ENCODE results near the gene FKBP5.
"Not testable (repeated sequence)": the region's sequence is repeated elsewhere in the genome, so short reads cannot be mapped to it uniquely, and the experiment has no call there.

FKBP5 gene

DNA sequence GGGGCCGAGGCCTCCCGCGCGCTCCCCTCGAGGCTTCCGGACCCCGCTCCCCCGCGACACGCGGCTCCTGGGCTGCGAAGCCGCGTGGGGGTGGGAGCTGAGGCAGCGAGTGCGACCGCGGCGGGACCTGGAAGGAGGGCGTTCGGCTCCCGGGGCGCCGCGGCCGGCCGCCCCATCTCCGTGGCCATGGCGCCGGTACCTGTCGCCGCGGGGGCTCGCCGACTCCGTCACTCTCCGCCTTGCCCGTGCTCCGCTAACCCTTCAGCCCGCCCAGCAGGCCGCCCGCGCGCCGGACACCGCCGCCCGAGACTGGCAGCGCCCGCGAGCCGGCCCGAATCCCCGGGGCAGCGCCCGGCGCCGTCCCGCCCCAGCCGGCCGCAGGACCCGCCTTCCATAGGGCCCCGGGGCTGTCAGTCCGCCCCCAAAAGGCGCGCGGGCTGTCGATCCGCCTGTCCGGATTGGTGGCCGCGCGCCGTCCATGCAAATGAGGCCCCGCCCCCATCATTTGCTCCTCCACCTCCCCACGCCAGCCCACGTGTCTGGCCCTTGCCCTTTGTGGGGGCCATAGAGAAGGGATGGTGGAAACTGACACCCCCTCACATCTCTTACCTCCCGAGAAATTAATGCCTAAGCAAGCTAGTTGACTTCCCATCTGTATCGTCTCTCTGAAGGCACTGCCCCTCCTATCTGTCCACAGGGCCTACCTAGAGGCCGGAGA lies at the start of gene FKBP5:
Gene FKBP5 (minus strand): TSS at position 311 of the 718 bp plus-strand sequence. CDS start 46,091 bp downstream, outside the sequence.
- DNase-seq (ENCODE audit: low spot score), result peak; percentile 99

DNA sequence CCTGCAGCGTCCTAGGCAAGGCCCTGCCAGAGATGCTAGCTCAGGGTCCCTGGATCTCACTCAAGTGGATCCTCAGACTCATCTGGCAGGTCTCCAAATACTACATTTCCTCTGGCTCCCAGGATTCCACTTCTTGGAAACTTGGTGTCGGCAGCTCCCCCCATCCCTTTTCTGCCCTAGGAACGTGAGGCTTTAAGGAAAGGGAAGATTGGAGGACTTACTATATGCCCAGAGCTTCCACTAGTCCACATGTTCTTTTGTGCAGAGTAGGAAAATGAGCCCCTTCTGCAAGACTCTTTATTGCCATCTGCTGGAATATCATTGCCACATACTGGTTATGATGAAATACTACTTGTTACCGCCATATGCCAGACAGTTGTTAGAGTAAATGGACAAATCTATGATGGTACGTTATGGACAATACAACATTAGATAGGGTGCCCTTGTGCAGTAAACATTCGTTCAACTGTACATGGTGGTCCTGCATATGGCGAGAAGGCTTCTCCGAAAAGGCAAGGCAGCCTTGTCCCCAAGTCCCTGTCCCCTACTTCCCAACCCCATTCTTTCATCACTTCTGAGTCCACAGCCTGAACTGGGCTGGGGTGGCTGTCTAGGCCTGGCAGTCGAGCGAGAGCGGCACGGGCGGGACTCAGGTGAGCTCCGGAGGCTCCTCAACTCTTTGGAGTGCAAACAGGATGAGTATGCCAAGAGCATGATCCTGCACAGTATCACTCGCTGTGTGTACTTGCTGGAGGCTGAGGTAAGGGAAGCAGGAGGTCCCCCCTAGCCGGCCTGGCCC lies 48.9 kb upstream of the FKBP5 start:
- peak; percentile 68 for DNase-seq (ENCODE audit: low spot score)

DNA sequence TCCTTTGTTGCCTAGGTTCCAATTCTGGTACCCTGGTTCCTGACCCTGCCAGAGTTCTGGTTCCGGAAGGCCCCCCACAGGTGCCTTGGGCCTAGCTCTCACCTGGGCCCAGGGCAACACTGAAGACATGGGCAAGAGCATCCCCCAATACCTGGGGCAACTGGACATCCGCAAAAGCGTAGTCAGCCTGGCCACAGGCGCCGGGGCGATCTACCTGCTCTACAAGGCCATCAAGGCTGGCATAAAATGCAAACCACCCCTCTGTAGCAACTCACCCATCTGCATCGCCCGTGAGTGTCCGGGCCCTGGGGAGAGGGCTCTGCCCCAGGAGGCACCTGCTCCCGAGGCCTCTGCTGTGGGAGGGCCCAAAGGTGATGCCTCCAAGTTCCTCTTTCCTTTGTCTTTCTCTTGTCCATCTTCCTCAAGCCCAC lies 48.3 kb upstream of the FKBP5 start, which contains the start of gene ARMC12:
Gene ARMC12 (plus strand): TSS at position 51 of the 431 bp plus-strand sequence. CDS start 77 bp downstream, at position 128.
- DNase-seq (ENCODE audit: low spot score), result no peak

DNA sequence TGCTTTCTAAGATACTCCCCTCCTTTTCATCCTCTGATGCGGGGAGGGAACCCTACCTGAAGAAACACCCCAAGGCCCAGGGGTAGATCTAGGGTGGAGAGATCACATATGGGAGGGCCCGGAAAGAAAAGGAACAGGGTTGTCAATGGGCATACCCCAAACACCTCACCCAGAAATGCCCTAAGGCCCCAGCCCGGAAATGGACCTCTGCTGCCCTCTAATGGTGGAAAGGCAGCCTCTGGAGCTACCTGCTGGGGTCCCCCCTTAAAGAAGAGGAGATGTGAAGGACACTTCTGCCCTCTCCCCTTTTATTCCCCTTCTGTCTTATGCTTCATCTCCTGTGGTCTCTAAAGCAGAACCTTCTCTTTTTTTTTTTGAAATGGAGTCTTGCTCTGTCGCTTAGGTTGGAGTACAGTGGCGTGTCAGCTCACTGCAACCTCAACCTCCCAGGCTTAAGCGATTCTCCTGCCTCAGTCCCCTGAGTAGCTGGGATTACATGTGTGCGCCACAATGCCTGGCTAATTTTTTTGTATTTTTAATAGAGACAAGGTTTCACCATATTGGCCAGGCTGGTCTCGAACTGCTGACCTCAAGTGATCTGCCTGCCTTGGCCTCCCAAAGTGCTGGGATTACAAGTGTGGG lies 47.7 kb upstream of the FKBP5 start:
- DNase-seq (ENCODE audit: low spot score), result peak; percentile 80

DNA sequence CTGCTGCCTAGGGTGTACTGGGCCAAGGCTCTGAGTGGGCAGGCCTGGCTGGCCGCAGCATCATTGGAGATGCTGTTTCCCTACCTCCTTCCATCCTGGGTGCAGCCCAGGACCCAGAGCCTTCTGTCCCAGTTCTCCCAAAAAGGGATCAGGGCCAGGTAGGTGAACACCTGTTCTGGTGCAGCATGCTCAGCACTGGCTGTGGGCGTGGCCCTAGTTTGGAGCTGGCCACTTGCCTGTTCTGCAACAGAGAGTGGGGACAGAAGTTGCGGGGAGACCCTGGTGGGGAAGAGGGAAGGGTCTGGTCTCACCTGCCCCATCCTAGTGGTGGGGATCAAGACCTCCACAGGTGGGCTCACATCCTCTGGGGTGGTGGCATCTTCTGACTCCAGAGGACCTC lies 46.7 kb upstream of the FKBP5 start:
- DNase-seq (ENCODE audit: low spot score), result no peak

DNA sequence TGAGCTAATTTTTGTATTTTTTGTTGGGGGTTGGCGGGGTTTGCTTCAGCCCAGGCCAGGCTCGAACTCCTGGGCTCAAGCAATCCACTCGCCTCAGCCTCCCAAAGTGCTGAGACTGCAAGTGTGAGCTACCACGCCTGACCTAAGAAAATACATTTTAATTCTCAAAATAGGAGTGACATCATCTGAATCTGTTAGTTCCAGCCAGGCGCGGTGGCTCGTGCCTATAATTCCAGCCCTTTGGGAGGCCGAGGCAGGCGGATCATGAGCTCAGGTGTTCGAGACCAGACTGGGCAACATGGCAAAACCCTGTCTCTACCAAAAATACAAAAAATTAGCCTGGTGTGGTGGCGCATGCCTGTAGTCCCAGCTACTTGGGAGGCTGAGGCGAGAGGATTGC lies 45.6 kb upstream of the FKBP5 start:
- DNase-seq (ENCODE audit: low spot score), result not testable (repeated sequence)

DNA sequence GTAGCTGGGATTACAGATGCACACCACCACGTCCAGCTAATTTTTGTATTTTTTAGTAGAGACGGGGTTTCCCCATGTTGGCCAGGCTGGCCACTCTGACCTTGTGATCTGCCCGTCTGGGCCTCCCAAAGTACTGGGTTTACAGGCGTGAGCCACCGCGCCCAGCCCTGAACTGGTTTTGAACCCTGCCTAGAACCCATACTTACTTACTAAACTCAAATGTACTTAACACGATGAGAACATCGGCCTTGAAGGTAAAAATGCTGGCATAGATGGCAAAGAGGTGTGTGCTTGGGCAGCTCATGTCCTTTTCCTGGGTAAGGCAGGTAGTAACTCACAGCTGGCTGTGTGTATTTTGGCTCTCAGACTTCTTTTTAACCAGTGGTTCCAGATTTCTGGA lies 44.9 kb upstream of the FKBP5 start:
- no peak for DNase-seq (ENCODE audit: low spot score)

DNA sequence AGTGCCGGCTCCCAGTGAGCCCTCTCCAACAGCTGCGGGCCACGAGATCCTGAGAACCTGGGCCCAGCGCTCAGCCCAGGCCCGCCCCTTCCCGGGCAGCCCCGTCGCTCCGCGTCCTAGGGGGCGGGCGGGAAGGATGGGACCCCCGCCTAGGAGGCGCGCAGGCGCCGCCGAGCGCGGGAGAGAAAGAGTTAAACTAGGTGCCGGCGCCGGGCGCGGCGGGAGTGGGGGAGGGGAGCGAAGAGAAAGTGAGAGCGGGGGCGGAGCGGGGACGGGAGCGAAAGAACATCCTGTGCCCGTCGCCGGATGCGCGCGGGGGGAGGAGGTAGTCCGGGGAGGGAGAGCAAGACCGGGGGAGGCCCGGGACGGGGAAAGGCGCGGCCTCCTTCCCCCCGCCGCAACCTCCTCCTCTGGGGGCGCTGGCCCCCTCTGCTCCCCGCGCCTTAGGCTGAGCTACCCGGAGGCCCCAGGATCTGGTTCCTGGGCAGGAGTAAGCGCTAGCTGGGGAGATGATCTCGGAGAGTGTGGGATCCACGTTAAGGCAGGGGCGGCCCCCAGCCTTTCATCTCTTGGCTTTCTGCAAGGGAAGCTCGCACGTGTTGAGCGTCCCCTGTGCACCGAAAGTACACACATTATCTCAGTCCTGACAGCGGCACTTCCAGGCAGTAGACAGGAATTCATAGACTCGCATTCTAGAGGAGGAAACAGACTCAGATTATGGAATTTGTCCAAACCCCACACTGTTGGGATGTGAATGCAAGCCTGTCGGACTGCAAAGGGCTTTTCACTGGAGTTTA lies 43.2 kb upstream of the FKBP5 start:
- DNase-seq (ENCODE audit: low spot score), result peak; percentile 85

DNA sequence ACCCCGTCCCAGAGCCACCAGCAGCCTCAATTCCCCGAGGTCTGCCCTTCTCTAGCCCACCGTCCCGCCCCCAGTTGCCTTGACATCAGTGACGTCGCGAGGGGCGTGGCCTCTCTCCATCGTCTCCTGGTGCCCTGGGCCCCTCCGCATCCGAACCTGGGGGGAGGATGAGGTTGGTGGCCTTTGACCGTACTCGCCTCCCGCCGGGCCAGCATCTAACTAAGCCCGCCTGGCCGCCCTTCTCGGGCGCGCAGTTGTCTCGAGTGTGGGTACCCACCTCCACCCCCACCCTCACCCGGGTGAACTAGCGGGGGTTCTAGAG lies 42.7 kb upstream of the FKBP5 start:
- DNase-seq (ENCODE audit: low spot score), result peak; percentile 87

DNA sequence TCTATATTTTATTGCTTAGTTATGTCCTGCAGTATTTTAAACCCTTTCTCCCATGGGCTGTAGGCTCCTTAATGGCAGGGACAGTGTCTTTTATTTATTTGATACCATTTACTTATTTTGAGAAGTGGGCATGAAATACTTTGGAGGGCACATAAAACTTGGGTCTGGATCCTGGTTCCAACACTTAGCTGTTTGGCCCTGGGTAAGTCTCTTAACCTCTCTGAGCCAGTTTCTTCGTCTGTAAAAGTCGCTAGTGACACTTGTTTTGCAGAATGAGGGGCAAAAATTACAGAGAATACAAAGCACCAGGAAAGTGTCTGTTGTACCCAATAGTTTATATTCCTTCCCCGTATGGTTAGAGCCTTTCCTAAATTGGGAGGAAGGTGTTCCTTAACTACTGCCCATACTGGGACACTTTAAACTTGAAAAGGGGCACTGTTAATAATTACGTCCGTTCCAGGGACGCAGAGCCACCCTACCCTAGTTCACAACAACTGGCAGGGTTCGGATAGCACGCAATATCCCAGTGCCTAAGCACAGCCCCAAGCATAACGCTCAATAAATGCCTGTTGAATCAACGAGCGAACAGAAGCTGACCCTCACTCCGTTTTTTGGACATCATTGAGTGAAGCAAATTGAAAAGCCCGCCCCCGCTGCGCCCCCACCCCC lies 42.2 kb upstream of the FKBP5 start:
- DNase-seq (ENCODE audit: low spot score), result no peak

DNA sequence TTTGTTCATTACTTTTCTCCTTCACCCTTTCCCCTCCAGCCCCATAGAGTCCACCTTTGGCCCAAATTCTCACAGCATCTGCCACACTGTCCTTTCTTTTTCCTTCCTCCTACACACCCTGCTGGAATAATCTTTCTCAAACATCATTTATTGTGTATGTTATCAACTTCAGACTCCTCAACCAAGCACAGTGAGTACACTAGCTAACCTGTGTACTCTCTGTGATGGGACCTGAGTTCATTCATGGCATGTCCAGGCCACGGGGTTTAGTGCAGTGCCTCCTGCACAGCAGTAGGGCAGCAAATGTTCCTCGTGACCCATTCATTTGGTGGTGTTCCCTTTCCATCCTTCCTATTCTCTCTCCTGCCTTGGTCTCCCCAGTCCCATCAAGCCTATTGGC lies 41.0 kb upstream of the FKBP5 start:
- no peak for DNase-seq (ENCODE audit: low spot score)

DNA sequence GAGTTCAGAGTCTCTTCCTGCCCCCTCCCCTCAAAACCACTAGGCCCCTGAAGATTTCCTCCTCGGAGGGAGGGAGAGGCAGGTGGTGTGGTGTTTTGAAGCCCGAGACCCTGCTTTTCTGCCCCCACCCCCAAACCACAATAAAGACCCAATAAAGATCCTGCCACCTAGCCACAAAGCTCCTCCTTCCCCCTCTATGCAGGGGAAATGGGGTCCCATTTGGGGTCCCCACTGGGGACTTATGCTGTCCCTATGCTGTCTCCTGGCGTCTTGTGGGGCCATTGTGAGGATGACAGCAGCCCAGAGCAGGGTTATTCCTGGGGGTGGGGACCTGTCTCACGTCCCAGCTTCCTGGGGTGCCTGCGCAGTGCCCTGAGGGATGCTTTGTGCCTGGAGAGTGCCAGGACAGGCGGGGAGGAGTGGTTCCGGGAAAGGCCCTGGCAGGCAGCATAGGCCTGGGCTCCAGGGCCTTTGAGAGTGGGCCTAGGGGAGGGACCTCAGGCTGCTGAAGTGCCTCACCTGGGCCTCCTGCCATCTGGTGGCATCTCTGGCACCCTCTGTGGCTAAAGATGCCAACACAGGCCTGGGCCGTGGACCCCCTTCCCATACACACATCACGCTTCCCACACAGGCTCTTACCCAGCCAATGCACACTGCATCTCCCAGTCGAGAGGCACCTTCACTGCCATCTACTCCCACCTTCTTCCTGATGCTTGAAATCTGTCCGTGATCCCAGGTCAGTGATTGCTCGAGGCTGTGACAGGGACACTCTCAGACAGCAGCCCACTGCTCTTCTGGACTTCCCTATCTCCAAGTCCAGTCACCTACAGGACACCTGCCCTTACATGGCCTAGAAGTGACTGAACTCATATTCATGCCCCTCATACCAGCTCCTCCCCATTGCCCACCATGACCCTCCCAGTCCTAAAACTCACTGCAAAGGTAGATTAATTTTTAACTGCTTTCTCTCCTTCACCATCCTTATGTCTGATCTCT lies 40.3 kb upstream of the FKBP5 start:
- DNase-seq (ENCODE audit: low spot score), result peak; percentile 48

DNA sequence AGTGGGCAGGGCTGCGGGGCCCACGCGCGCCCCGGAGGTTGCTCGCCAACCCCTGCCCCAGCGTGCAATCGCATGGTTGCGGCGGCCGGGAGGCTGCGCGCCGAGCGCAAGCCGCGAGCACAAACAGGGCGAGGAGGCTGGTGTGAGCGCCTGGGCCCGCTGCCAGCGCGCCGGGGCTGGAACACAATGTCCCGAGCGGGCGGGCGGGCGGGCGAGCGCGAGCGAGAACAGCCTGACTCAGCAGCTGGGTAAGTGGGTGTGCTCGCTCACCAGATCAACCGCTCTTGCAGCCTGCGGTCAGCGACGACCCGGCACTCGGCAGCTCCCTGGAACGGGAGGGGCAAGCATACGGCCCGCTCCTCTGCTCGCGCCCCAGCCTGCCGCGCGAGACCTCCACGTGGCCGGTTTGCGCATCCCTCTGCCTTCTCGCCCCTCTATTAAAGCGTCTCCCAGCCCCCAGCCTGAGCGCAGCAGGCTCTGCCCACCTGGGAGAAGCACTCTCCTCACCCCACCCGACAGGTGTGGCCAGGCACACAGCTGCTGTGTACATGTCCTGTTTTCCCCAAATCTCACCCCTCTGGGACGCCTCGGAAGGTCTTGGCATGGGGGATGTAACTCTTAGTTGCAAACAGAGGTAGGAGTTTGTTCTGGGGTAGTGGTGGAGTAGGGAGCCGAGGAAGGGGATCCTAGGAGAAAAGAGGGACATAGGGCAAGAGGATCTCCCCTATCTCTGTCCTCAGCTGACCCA lies 39.4 kb upstream of the FKBP5 start:
- DNase-seq (ENCODE audit: low spot score), result peak; percentile 79

DNA sequence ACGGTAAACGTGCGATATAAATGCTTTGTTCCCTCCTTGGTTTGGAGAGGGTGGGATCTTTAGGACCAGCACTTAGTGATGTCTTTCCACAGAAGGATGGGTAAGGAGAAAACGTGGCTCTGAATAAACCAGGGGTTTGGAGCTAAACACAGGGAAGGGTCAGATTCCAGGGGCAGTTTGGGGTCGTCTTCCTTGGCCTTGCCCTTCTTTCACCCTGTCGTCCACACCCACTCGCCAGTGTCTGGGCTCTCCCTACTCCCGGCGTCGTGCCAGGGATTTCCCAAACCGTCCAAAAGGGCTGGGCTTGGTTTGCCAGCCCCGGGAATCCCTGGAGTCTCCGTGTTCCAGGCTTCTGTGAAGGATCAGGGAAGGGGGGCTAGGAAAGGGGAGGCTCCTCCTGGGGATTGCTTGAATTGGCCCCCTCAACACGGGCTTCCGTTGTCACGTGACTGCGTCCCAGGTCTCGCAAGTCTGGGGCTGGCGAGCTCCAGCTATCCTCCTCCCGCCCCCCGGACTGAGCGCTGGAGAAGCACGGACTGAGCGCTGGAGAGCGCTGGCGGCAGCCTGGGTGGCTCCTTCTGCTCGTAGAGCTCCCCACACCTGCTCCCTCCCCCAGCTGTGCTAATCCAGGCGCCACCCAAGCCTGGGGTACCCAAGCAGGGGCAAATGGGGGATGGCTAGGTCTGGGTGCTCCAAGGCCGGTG lies 38.7 kb upstream of the FKBP5 start:
- DNase-seq (ENCODE audit: low spot score), result peak; percentile 91

DNA sequence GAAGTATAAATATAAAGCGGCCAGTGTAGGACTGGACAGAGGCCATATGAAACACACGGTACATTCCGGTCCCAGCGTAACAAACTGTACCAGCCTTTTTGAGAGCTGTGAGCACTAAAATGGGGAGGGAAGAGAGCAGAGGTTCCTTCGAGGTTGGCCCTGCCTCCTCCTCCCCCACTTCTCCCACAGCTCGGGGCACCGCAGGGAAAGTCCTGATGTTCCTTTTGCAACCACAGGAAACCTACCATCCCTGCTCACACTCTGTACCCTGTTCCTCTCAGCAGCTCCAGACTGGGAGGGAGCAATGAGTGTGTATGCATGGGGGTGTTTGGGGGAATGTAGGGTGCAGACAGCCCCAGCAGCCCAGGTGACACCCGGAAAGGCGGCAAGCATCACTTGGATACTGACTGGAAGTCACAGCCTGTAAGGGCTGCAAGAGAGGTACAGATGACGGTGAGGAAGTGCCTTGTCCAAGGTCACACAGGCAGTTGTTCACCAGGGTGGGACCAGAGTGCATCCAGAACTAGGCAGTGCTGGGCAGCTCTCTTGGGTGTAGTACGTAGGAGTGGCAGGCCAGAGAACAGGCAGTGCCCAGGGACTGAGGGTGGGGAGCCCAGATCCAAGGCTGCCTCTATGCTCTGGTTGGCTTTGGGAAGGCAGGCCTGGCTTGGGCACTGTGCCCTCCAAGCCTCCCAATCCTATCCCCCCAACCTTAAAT lies 37.2 kb upstream of the FKBP5 start:
- peak; percentile 31 for DNase-seq (ENCODE audit: low spot score)

DNA sequence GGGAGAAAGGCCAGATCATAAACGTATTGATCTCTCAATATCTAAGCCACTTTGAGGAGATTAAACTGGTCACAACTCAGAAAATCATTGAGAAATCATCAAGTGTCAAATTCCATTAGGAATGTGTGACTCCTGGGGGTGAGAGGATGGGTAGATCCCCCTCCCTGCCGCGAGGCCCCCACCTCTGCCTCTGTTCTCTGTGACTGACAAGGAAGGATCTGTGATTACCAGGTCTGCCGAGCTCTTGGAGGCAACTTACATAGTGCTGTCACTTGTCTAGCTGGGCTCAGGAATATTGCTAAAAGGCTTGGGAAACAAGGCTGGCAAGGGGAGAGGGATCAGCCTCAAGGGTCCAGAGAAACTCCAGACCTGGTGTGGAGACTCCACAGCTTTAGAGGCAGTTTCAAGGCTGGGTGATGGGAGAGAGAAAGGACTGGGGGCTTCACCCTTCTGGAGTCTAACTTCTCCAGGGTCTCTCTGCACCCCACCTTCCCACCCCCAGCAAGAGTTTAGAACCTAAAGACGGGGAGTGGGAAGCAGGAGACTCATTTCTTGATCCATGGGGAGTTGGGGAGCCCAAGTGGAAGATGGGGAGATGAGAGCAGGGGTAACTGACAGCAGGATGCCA lies 36.5 kb upstream of the FKBP5 start:
- DNase-seq (ENCODE audit: low spot score), result no peak

DNA sequence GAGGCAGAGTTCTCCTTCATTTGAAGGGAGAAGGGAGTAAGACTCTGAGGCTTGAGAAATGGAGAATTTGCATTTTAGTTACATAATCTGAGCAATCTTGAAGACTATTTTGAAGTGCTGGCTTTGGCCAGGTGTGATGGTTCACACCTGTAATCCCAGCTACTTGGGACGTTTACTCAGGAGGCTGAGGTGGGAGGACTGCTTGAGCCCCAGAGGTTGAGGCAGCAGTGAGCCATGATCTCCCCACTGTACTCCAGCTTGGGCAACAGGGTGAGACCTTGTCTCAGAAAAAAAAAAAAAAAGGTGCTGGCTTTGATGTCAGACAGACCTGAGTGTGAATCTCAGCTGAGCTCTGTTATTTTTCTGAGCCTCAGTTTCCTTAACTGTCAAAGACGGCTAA lies 35.8 kb upstream of the FKBP5 start:
- no peak for DNase-seq (ENCODE audit: low spot score)

DNA sequence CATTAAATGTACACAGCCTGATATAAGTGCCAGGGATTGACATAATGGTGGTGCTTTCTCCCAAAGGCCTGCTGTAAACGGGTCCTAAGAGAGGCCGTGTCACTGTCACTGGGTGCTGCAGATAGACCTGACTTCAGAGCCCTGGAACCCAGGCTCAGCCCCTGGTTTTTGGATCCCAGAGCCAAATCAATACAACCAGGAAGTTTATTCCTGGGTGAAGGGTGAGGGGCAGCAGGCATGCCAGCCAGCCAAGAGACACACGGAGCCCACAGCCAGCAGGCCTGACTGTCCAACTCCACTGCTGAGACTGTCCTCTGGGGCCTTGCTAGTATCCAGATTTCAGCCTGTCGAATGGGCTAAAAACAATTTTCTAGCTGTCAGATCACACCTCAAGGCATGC lies 35.3 kb upstream of the FKBP5 start:
- DNase-seq (ENCODE audit: low spot score), result no peak

Measured in D341Med (cell line).